Spleen (tissue), 11 donors: Measurements from ENCODE around the gene PSD. TPM values are rescaled to one million over a fixed set of nuclear protein-coding genes. Genes with fewer than 3 reads are reported as not detected.

Experiments
- DNase-seq: peaks from one replicate; pipeline ENCODE4 v3.0.0-alpha.2; 2020
- H3K27ac ChIP-seq, 8 donors: fragments of 200-600 bp; sonication (generic) in 7 of 8; 1 replicate in 4 of 8; 2 replicates in 4 of 8; pipeline versions ENCODE4 v1.5.0 to v1.8.0; 2016 to 2021; ENCODE audit warnings: inconsistent platforms in 4 of 8, mild to moderate bottlenecking in 4 of 8, moderate library complexity in 1 of 8
- H3K27me3 ChIP-seq, 7 donors: fragments of 200-600 bp; sonication (generic) in 6 of 7; replicated peaks in 1 of 7; 1 replicate in 4 of 7; 2 replicates in 3 of 7; pipeline versions ENCODE4 v1.5.0 to v1.8.0; 2016 to 2021; ENCODE audit warnings: inconsistent platforms in 3 of 7, mild to moderate bottlenecking in 1 of 7
- H3K36me3 ChIP-seq, 6 donors: fragments of 200-600 bp; sonication (generic) in 5 of 6; 1 replicate in 4 of 6; 2 replicates in 2 of 6; pipeline versions ENCODE4 v1.5.0 to v1.8.0; 2016 to 2021; ENCODE audit warnings: inconsistent platforms in 2 of 6
- H3K4me1 ChIP-seq, 6 donors: fragments of 200-600 bp; sonication (generic) in 5 of 6; 1 replicate in 3 of 6; 2 replicates in 3 of 6; pipeline versions ENCODE4 v1.5.0 to v1.8.0; 2016 to 2021; ENCODE audit warnings: inconsistent platforms in 3 of 6
- H3K4me3 ChIP-seq, 8 donors: fragments of 200-600 bp; sonication (generic) in 7 of 8; 1 replicate in 4 of 8; 2 replicates in 4 of 8; pipeline versions ENCODE4 v1.5.0 to v1.8.0; 2016 to 2021; ENCODE audit warnings: inconsistent platforms in 4 of 8, mild to moderate bottlenecking in 4 of 8, moderate library complexity in 2 of 8
- H3K9me3 ChIP-seq, 8 donors: fragments of 200-600 bp; sonication (generic) in 7 of 8; 1 replicate in 4 of 8; 2 replicates in 4 of 8; pipeline versions ENCODE4 v1.5.0 to v1.8.0; 2016 to 2021; ENCODE audit warnings: inconsistent platforms in 4 of 8
- POLR2A ChIP-seq, 3 donors: fragments of 450-650 bp; IDR thresholded peaks; one replicate each; pipeline ENCODE4 v1.5.1; 2017; ENCODE audit warnings: antibody characterized with exemption in 3 of 3, mild to moderate bottlenecking in 1 of 3
- POLR2AphosphoS5 ChIP-seq, 3 donors: sonication (generic); formaldehyde crosslinking; IDR thresholded peaks; one replicate each; pipeline ENCODE4 v1.5.1; 2017; ENCODE audit warnings: antibody characterized with exemption in 3 of 3
- WGBS, 5 donors: extraction: QIAGEN DNeasy Blood & Tissue Kit in 3 of 5; methylation state at CpG; one replicate each; pipeline versions ENCODE4 v1.1.5 to v1.1.7; 2013 to 2018; 5-methylcytosine and 5-hydroxymethylcytosine counted together
- intact Hi-C: fragments of 100-400 bp; cut with DNase I; formaldehyde crosslinking; loops from one replicate; pipeline ENCODE4 v1.15.0; 2023; ENCODE audit warnings: low total_unique reads
- polyA plus RNA-seq, 3 donors: library from polyadenylated mRNA; stranded (reverse); fragments of 200-250 nt; gene quantifications; one replicate each; pipeline ENCODE4 v1.2.1, GENCODE V29; 2013
- total RNA-seq, 7 donors: library from RNA; depleted of rRNA in 3 of 7; stranded (reverse); fragments of >200 nt in 3 of 7; fragmentation: NEBNext Ultra II Directional in 4 of 7; extraction: Animal tissue kit (Norgen Biotek cat#: 25700) in 4 of 7; gene quantifications; one replicate each; pipeline versions ENCODE4 v1.1.0 to v1.2.1, GENCODE V29; 2016 to 2021
- TF ChIP-seq, protein P1 (sequence below), 11 experiments: fragments of 200-600 bp in 7 of 11; fragments of 450-650 bp in 4 of 11; sonication (generic) in 4 of 11; IDR thresholded peaks in 8 of 11; conservative IDR thresholded peaks in 3 of 11; 1 replicate in 7 of 11; 2 replicates in 4 of 11; pipeline versions ENCODE4 v1.4.0 to v1.8.0; 2016 to 2021; ENCODE audit warnings: antibody characterized with exemption in 11 of 11, inconsistent platforms in 4 of 11, mild to moderate bottlenecking in 1 of 11
- donor health status: healthy with polysubstance abuse.
- donor health status: DM: no; HTN: no; CAD: no; lungs with moderate emphysema.
- donor health status: DM: no; HTN: no; CAD: no.
- donor health status: Bipolar disorder and iron deficiency.
- donor health status: healthy.
- donor health status: DM: no; HTN: no; CAD: no.
- donor health status: DM: yes; HTN: yes; CAD: no.

The PSD gene
- total and polyA plus RNA-seq, 10 donors, result 0.59 to 2.5 (median 1.2) TPM

- DNase-seq, result no peak
- Histone ChIP-seq H3K4me1 (peaks cover 8 to 76% (median 35%) of the 10 kb centered on the region in 6 donors), H3K9me3 (no peaks in the 10 kb centered on the region), H3K27ac (peak overlapping the region in 6 of 8 donors; percentile 8 to 93 (median 79)), H3K27me3 (no peaks in the 10 kb centered on the region), H3K4me3 (no peak overlapping the region), H3K36me3 (peaks cover 0 to 37% (median 8%) of the 10 kb centered on the region in 6 donors)
- intact Hi-C loops, result no loop called here
- 65 to 88% (median 85%) methylated on average over 5 of the region's 5 CpGs for WGBS, 5 donors
- TF ChIP-seq, protein P1, sequence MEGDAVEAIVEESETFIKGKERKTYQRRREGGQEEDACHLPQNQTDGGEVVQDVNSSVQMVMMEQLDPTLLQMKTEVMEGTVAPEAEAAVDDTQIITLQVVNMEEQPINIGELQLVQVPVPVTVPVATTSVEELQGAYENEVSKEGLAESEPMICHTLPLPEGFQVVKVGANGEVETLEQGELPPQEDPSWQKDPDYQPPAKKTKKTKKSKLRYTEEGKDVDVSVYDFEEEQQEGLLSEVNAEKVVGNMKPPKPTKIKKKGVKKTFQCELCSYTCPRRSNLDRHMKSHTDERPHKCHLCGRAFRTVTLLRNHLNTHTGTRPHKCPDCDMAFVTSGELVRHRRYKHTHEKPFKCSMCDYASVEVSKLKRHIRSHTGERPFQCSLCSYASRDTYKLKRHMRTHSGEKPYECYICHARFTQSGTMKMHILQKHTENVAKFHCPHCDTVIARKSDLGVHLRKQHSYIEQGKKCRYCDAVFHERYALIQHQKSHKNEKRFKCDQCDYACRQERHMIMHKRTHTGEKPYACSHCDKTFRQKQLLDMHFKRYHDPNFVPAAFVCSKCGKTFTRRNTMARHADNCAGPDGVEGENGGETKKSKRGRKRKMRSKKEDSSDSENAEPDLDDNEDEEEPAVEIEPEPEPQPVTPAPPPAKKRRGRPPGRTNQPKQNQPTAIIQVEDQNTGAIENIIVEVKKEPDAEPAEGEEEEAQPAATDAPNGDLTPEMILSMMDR (IDR thresholded peaks at IDR 0.05 in 8 of 11, conservative IDR thresholded peaks at IDR 0.05 in 3 of 11), result no peak
- TF ChIP-seq POLR2A (IDR thresholded peaks at IDR 0.05) (no peak), POLR2AphosphoS5 (IDR thresholded peaks at IDR 0.05) (no peak)
Observed at GRCh38 chr10:102453502-102453901, 34.9 kb upstream of the PSD start.

DNA sequence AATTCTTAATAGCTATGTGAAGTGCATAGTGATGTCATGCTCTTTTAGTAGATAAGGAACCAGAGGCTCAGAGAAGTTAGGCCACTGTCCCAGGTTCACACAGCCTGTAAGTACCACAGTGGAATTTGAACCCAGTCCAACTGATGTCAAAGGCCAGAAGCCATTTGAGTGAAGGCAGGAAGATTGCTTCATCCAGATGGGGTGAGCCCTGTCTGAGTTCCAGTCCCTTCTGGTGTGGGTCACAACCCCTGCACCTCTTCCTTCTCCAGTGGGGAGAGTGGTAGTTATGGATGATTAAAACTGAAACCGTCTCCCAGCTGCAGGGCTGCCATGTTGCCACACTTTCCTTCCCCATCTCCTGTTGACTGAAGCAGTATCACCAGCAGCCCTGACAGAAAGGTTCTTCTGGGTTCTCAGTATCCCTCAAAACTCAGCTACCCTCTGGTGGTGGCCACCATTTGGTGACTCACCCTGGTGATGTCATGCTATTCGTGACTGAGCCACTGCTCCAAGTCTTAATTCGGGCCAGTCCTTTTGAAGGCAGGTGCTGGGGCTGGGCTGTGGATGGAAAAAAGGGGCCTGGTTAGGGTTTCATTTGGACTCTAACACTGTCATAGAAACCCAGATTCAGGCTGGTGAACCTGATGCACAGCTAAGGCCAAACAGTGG lies 34.2 kb upstream of the PSD start:
- Histone ChIP-seq H3K4me3 (no peak overlapping the region), H3K27ac (peak overlapping the region in 6 of 8 donors; percentile 34 to 93 (median 79)), H3K27me3 (no peaks in the 10 kb centered on the region), H3K9me3 (no peaks in the 10 kb centered on the region), H3K4me1 (peaks cover 8 to 76% (median 35%) of the 10 kb centered on the region in 6 donors), H3K36me3 (peaks cover 0 to 37% (median 8%) of the 10 kb centered on the region in 6 donors)
- WGBS, 5 donors, result 37 to 73% (median 54%) methylated on average over 3 of the region's 3 CpGs
- intact Hi-C loops, result no loop called here
- TF ChIP-seq POLR2A (IDR thresholded peaks at IDR 0.05) (no peak), POLR2AphosphoS5 (IDR thresholded peaks at IDR 0.05) (peak in 1 of 3 donors; percentile 67)
- no peak for DNase-seq

- DNase-seq, result peak; percentile 81
- Histone ChIP-seq H3K27me3 (no peaks in the 10 kb centered on the region), H3K27ac (peak within 1 kb of the TSS; percentile 67 to 95 (median 88)), H3K4me1 (peaks cover 8 to 68% (median 35%) of the 10 kb centered on the region in 6 donors), H3K36me3 (peaks cover 0 to 37% (median 8%) of the 10 kb centered on the region in 6 donors), H3K4me3 (peak within 1 kb of the TSS; percentile 63 to 98 (median 81)), H3K9me3 (no peaks in the 10 kb centered on the region)
- intact Hi-C loops, result no loop called here
- TF ChIP-seq POLR2A (IDR thresholded peaks at IDR 0.05) (no peak), POLR2AphosphoS5 (IDR thresholded peaks at IDR 0.05) (no peak)
- TF ChIP-seq, protein P1 (IDR thresholded peaks at IDR 0.05 in 8 of 11, conservative IDR thresholded peaks at IDR 0.05 in 3 of 11), result no peak
- WGBS, 5 donors, result 25 to 36% (median 27%) methylated on average over 20 to 28 of the region's 28 CpGs
Observed at GRCh38 chr10:102451105-102451969, 32.8 kb upstream of the PSD start, which contains the start of gene C10orf95. Gene C10orf95, minus strand, starts transcription at chr10:102451543. Its CDS starts 450 bp downstream, at chr10:102451093.

DNA sequence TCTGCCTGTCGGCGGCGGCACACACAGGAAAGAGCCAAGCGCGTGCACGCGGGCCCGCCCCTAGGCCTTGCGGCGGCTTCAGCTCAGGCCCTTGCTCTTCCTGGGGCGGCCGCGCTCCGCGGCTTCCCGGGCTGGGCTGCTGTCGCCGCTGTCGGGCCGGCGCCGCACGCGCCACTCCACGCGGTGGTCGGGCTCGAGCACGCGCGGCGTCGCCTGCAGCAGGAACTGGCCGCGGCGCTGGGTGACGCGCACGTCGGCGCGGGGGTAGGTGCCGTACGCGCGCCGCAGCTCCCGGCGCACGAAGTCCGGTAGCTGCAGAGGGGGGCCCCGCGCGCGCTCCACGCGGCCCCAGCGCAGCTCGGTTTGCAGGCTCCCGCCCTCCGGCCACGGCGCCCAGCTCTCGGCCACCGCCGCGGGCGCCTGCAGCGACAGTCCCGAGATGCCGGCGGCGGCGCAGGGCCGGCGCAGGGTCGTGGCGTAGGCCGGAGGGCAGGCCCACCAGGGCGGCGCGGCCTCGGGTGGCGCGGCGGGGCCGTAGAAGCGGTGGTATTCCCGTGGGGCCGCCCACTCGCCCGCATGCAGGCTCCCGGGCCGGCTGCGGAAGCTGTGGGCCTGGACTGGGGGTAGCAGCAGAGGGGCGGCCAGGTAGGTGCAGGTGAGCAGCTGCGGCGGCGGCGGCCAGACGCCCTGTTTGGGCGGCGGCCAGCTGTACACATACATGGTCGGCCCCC lies 32.0 kb upstream of the PSD start:
- Histone ChIP-seq H3K4me3 (peak overlapping the region; percentile 63 to 98 (median 81)), H3K36me3 (peaks cover 0 to 29% (median 5%) of the 10 kb centered on the region in 6 donors), H3K27me3 (no peaks in the 10 kb centered on the region), H3K27ac (peak overlapping the region; percentile 67 to 95 (median 88)), H3K4me1 (peaks cover 8 to 60% (median 35%) of the 10 kb centered on the region in 6 donors), H3K9me3 (no peaks in the 10 kb centered on the region)
- 0 to 1% (median 0%) methylated on average over 44 to 104 of the region's 104 CpGs for WGBS, 5 donors
- intact Hi-C loops, result no loop called here
- TF ChIP-seq POLR2A (IDR thresholded peaks at IDR 0.05) (peak in 2 of 3 donors; percentile 3 to 9), POLR2AphosphoS5 (IDR thresholded peaks at IDR 0.05) (peak; percentile 76 to 87 (median 86))
- TF ChIP-seq, protein P1 (IDR thresholded peaks at IDR 0.05 in 8 of 11, conservative IDR thresholded peaks at IDR 0.05 in 3 of 11), result peak in 3 of 11 experiments; percentile 12 to 36 (median 35)
- peak; percentile 99 for DNase-seq
